WTC11 (cell line): ENCODE measurements around the gene RASGEF1C.

Experiments
- FOXJ3 ChIP-seq: sonication (generic); formaldehyde crosslinking; IDR thresholded peaks from 2 replicates; pipeline ENCODE4 v1.9.0; 2021; ENCODE audit warnings: missing genetic modification reagents, mild to moderate bottlenecking, borderline replicate concordance
- MLX ChIP-seq: sonication (generic); formaldehyde crosslinking; IDR thresholded peaks from 2 replicates; pipeline ENCODE4 v1.8.1; 2023; ENCODE audit warnings: mild to moderate bottlenecking, missing genetic modification reagents, moderate library complexity
- USF1 ChIP-seq: sonication (generic); formaldehyde crosslinking; IDR thresholded peaks from 2 replicates; pipeline ENCODE4 v1.8.0; 2022; ENCODE audit warnings: mild to moderate bottlenecking, missing genetic modification reagents
- USF2 ChIP-seq: sonication (generic); formaldehyde crosslinking; IDR thresholded peaks from 2 replicates; pipeline ENCODE4 v1.8.1; 2023; ENCODE audit warnings: mild to moderate bottlenecking, missing genetic modification reagents, moderate library complexity
- ZNF232 ChIP-seq: sonication (generic); formaldehyde crosslinking; IDR thresholded peaks from 2 replicates; pipeline ENCODE4 v1.8.0; 2022; ENCODE audit warnings: mild to moderate bottlenecking, missing genetic modification reagents

GRCh38 chr5:180112181-180112861, 96.7 kb downstream of the RASGEF1C start:
- no peak for TF ChIP-seq ZNF232
- TF ChIP-seq USF1 (CRISPR knock-in tag) = no peak
- no peak for TF ChIP-seq FOXJ3 (CRISPR knock-in tag)
- no peak for TF ChIP-seq USF2 (CRISPR knock-in tag)
- no peak for TF ChIP-seq MLX (CRISPR knock-in tag)
